Activated CD8-positive, alpha-beta memory T cell treated with anti-CD3 and anti-CD28 coated beads for 48 hours (primary cell): Measurements from ENCODE around the gene TARS3.
"Not testable (repeated sequence)": the region's sequence is repeated elsewhere in the genome, so short reads cannot be mapped to it uniquely, and the experiment has no call there.

Experiments used
- DNase-seq, 3 experiments: peaks; one replicate each; pipeline ENCODE4 v3.0.0-alpha.2; 2020; ENCODE audit warnings: low read depth in 2 of 3, low spot score in 2 of 3

Gene TARS3

DNA sequence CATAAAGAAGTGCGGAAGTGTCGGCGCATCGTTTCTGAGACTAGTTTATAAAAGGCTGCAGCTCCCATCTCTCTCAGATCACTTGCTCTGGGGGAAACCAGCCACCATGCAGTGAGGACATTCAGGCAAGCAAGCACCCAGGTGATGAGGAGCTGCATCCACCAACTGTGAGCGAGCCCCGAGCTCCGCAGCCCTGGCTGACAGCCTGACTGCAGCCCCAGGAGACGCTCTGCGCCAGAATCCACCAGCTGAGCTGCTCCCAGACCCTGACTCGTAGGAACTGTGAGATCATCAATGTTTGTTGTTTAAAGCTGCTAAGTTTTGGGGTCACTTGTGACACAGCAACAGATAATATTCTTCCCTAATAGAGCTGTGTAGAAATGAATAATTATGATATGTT, 67.1 kb downstream of the TARS3 start:
- DNase-seq = no peak

DNA sequence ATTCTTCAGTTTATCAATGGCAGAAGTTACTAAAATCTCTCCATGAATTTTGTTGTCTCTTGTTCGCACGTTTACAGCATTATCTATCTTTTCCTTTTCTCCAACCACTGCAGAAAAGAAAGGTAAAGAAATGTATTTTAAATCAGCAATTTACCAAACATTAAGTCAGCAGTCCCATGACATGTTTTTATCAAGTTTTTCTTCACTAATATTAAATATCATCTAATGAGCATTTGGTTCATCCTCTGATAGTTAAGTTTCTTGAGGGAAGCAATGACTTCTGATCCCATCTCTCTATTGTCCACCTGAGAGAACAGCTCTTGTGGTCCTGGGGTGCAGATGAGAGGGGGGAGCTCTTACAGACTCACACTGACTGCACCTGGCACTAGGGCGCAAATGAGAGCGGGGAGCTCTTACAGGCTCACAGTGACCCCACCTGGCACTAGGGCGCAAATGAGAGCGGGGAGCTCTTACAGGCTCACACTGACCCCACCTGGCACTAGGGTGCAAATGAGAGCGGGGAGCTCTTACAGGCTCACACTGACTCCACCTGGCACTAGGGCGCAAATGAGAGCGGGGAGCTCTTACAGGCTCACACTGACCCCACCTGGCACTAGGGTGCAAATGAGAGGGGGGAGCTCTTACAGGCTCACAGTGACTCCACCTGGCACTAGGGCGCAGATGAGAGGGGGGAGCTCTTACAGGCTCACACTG, 69.5 kb downstream of the TARS3 start:
- not testable (repeated sequence) for DNase-seq

DNA sequence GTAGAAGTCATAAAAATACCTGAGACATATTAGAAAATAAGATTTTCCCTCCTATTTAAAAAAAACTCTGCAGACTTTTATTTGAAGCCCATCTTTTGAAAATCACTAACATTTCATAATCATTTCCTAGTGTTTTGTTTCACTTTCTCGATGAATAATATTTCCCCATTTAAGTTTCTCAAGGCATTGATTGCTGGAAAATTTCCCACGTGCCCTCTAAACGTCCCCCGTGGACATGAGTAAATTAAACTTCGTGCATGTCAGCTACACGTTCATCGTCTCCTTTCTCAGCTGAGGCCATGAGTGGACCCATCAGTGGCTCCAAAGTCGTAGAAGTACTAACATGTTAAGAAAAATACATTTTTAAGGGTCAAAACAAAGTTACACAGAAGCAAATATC, 70.1 kb downstream of the TARS3 start:
- no peak for DNase-seq

DNA sequence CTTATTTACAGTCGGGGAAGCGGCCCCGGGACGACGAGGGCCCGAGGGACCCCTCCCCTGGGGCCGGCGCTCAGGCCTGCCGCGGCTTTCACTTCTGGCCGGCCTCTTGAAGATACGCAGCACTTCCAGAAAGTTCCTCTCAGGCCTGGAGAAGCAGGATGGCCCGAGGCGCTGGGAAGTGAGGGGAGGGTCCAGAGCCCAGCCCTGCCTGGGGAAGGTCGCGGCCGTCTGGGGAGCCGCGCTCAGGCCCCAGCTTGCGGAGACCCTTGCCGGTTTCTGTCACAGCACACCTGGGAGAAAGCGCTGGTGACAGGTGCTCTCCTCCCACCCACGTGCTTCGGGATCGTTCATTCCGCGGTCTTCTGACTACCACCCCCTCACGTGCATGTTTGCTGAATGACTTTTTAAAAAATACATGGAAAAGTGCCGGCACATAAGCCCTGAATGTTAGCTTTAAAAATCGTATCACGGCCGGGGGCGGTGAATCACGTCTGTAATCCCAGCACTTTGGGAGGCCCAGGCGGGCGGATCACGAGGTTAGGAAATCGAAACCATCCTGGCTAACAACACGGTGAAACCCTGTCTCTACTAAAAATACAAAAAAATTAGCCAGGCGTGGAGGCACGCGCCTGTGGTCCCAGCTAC, 71.4 kb downstream of the TARS3 start:
- DNase-seq = peak in 1 of 3 experiments; percentile 7

DNA sequence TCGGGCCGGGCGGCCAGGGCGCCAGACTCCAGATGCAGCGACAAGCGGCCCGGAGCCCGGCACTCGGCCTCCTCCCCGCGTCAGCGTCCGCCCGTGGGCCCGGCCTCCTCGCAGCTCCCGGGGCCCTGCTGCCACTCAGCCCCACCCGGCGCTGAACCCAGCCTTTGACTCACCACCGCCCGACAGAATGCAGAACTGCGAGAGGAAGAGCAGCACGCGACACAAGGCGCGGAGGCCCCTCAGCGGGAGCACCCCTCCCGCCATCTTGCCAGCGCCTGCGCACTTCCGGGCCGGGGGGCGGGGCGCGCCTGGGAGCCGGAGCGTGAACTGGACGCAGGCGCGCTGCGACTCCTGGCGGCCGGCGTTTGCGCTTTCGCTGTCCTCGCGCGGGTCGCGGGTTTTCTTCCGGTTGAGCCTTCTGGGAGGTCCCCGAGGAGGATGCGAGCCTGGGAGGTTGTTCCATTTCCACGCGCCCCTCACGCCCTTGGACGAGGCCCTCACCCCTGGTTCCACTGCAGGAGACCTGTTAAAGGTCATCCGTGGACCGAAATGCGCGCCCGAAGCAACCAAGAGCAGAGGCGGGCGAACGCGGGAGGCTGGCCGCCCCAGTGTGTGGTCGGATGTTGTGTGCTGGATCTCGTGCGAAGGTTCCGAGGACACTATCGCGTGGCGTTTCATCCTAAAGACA, 72.0 kb downstream of the TARS3 start, which contains the start of gene TM2D3:
Gene TM2D3 (minus strand): TSS at position 284 of the 688 bp plus-strand sequence. CDS start 20 bp downstream, at position 264.
- DNase-seq = peak; percentile 76 to 93 (median 85)

DNA sequence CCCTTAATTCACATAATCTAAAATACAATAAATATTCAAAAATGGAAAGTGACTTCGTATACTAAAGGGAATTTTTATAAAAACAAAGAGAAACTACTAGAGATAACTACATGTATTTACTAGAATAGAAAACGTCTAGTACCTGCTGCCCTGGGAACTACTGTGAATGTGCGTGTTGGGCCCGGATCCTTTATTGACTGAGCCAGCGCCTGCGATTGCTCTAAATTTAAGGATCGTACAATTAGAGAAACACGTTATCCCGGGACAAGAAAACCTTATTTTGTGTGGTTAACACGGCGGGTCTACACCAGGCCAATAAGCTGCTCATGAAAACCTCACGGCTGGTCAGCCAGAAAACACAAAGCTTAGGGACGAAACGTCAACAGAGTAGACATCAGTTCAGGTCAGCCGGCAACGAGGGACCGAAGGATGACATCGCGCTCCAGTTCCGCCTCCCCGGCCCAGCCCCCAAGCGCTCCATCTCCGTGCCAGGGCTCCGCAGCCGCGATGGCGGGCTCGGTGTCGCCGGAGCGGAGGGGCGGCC, 72.6 kb downstream of the TARS3 start:
- no peak for DNase-seq

DNA sequence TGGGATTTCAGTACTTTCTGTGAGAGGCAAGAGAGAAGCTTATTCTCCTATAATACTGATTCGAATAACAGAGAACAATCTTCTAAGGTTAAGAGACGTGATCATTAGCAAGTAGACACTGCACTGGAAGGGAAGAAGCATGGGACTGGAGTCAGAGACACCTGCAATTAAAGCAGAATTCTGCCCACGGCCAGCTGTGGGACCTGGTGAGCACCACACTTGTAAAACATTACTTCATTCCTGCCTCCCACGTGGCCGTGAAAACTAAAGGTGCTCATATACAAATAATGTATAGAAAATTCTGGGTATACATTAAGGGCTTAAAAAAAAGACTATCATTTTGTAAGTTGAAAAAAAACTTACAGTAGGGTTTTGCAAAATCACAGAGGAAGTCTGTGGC, 74.1 kb downstream of the TARS3 start:
- no peak for DNase-seq

DNA sequence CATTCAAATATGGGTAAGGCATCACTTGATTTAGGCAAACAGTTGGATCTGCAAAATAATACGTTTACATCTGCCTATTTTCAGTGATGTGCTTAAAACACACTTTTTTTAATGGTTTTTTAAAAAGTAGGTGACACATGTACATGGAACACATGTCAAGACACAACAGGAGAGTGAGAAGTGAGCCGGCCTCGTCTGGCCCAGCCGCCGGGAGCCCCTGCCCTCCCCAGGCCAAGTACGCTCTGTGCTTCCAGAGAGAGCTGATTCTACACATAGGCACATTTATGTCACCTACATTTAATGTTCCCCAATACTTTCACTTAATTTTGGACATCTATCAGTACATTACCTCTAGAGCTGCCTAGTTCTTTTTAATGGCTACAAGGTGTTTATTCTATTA, 75.9 kb downstream of the TARS3 start:
- DNase-seq = no peak

DNA sequence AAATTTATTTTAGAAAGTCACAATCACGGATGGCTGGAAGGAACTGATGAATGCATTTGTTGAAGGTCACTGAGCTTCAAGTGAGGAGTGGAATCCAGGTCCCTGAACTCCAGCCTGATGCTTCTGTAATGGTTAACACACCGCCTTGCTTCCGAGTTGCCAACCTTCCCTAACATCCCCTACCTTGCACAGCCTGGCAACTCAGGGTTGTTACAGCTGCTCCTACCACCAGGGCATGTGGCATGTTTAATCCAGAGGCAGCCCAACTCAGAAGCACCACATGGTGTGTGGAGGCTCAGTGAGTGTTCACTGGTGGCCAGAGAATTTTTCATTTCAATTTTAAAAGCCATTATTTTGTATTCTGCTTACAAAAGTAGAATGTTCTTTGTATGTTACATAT, 77.0 kb downstream of the TARS3 start:
- DNase-seq = no peak

DNA sequence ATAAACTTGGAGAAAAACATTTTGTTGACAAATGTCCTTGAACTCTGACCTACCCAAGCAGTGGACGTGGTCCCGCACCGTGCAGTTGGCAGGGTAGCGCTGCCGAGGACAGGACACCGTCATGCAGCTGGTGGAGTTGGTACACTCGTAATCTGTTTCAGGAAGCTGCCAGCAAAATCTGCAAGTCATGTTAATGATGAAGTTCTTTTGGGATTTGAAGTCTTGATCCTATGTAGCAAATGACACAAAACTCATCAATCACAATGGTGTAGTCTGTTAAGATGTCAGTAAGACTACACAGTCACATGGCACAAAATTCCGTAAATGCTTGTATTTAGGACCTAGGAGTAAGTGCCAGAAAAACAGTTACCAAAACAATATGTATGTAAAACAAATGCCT, 77.6 kb downstream of the TARS3 start:
- DNase-seq = no peak

DNA sequence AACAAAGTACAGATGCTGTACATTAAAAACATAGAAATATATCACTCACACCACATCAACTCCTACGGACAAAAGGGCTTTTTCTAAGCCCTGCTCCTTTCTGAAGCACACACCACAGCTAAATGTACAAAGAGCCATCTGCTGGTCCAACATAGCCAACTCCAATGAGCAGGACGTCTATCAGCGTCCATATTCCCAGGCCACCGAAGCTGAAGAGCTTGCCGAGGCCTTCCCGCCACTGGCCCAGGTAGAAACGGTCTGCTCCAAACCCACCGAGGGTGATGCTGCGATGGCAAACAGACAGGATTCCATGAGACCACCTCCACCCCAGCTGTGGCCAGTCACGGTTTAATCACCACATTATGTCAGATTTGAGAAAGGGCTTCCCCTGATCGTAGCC, 81.9 kb downstream of the TARS3 start:
- DNase-seq = no peak

DNA sequence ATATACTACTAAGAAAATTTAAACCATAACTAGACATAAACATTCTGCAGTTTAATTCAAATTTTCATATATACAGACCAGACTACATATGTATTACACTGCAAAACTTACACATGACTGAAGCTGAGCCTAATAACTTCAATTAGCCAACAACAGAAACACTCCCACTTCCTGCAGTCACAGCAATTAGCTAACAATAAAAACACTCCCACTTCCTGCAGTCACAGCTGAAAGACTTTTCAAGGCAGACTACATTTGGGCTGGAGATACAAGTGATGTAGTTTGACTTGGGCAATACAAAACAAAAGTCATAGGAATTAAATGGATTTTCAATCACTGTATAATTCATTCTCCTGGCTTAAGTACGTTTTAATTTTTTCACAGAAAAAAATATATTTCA, 82.4 kb downstream of the TARS3 start:
- DNase-seq = no peak

DNA sequence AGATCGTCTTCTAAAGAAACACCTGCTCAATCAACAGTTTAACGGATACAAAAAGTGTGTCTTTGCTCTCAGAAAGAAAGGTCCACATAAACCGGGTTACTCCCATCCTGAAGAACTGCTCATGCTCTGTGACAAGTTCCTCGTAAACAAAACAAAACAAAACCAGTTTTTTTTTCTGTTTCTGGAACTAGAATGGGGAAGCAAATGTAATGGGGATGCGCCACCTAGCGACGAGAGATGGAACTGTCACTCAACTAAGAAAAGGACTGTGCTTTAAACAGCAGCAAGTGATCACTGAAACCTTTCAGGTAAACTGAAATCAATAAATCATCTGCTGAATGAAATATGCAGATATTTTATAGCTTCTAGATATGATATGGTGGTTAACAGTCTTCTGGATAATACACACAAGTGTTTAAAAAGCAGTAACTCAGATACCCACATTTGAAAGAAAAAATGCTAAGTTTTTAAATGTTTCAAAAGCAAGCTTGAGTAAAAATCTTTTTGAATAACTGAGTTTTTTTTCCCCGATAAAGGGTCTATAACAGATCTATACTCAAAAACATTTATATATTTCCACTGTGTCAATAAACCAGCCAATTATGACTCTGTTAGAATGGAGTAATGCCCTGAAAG, 83.0 kb downstream of the TARS3 start:
- peak in 2 of 3 experiments; percentile 25 to 48 for DNase-seq

DNA sequence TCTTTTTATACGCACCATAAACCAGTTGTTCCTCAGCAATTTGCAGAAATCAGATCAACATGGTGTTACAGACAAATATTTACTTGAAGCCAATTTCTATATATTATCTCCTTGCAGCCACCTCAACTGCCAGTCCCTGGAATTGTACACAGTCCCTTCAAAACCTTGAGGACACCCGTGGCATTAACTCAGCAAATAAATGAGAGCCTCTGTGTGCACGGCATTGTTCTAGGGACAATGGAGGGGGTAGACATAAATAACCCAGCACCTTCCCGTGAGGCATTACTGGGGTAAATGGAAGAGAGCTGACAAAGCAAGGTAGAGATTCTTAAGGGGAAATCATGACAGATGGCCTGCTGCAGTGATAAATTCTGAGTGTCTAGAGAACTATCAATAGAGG, 84.6 kb downstream of the TARS3 start:
- DNase-seq = no peak

DNA sequence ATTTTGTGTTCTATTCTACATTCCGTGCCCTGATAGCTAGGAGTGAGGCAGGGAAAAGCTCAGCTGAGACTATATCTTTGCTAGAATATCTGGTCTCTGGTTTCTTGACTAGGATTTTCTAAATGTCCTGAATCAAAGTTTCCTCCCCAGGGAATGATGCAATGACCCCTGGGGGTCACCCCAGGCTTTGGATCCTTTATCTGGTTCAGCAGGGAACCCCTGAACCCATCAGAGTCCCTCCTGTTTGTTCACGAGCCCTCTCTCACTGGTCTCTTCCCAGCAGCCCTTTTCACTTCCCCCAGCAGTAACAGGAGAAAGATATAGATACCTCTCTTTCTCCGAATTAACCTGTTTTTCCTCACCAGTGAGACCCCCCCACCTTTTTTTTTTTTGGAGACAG, 86.4 kb downstream of the TARS3 start:
- no peak for DNase-seq

DNA sequence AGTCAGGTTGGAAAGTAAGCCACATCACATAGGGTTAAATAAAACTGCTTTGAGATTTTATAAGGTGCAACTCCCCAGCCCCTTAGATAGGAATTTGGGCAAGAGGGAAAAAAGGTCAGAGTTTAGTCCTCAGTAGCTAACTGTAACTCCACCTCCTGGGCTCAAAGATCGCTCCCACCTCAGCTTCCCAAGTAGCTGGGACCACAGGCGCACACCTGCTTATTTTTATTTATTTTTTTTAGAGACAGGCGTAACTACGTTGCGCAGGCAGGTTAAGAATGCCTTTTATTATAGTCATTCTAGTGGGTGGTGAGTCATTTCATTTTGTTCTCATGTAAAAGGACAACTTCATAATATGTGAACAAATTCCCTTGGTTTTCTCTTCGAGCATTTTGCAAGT, 86.8 kb downstream of the TARS3 start:
- no peak for DNase-seq

DNA sequence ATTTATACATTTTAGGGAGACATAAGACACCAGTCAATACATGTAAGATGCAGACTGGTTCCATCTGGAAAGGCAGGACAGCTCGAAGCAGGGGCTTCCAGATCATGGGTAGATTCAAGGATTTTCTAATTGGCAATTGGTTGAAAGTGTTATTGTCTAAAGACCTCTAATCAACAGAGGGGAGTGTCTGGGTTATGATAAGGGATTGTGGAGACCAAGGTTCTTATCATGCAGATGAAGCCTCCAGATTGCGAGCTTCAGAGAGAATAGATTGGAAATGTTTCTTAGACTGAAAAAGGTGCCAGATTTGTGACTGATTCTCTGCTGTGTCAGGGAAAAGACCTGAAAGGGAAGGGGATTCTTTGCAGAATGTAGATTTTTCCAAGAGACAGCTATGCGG, 87.2 kb downstream of the TARS3 start:
- DNase-seq = no peak

DNA sequence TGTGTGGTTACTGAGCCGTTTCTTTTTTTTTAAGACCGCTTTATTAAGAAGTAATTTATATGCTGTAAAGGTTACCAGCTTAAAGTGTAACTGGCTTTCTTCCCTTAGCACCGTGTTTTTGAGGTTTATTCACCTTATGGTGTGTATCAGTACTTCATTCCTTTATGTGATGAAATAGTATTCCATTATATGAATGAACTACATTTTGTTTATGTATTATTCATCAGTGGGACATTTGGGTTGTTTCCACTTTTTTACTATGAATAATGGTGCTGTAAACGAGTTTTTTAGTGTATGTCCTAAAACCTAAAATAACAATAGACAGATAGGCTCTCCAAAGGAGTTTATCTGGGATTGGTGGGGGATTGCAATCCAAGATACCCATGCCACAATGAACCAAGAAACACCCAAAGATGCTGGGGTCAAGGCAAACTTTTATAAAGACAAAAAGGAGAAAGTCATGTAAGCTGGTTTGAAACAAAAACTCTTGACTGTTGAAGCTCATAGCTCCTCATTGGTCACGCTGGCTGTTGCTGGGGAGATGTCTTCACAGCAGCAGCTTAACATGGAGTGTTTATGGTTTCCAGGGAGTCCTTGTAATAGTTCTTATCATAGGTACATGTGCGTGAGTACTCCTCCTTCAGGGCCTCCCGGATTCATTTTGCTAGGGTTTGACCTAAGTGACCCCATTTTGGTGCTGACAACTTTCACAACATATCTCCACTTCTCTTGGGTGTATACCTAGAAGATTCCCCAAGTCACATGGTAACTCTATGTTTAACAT, 88.1 kb downstream of the TARS3 start:
- DNase-seq = no peak

DNA sequence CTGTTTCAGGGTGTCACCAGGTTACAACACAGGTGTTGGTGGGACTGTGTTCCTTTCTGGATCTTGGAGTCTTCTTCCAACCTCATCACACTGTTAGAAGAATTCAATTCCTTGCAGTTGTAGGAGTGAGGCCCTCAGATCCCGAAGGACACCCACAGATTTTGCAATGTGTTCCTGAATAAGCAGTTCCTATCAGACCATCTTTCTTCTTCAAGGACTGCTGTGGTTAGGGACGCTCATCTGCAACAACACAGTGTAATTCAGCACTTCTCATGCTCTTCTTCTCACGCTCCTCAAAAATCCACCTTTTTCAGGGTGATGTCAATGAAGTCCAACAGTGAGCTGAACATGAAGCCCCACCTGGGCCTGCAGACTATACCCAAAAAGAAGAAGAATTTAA, 90.9 kb downstream of the TARS3 start:
- no peak for DNase-seq

DNA sequence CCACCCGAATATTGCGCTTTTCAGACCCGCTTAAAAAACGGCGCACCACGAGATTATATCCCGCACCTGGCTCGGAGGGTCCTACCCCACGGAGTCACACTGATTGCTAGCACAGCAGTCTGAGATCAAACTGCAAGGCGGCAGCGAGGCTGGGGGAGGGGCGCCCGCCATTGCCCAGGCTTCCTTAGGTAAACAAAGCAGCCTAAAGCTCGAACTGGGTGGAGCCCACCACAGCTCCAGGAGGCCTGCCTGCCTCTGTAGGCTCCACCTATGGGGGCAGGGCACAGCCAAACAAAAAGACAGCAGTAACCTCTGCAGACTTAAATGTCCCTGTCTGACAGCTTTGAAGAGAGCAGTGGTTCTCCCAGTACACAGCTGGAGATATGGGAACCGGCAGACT, 97.5 kb downstream of the TARS3 start:
- not testable (repeated sequence) for DNase-seq

DNA sequence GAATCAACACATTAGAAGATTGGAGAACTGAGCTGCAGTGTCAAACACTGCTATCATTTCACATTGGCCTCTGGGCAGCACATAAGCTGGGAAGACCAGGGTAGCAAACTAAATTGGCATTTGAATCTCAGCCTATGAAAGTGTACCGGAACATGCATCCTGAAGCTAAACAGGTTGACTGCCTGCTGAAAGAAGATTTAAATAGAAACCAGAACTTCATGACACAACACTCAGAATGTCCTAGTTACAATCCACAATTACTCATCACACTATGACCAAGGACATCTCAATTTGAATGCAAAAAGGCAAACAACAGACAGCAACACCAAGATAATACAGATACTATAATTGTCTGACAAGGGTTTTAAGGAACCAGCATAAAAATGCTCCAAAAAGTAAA, 98.3 kb downstream of the TARS3 start:
- DNase-seq = no peak
